DND-41 (cell line): ENCODE data around the gene OR2T29.

ENCODE experiments used
- EZH2 ChIP-seq: IDR thresholded peaks from 3 replicates; pipeline ENCODE4 v1.6.1; 2012; ENCODE audit warnings: borderline replicate concordance, low read depth, mild to moderate bottlenecking, moderate library complexity, low read length, inconsistent platforms; ENCODE audit not compliant: severe bottlenecking
- TF ChIP-seq, protein P1 (sequence below): IDR thresholded peaks from 2 replicates; pipeline ENCODE4 v1.5.1; 2012; ENCODE audit warnings: borderline replicate concordance, low read length, moderate library complexity, mild to moderate bottlenecking; ENCODE audit not compliant: poor library complexity, severe bottlenecking; ENCODE audit errors: extremely low read depth

DNA sequence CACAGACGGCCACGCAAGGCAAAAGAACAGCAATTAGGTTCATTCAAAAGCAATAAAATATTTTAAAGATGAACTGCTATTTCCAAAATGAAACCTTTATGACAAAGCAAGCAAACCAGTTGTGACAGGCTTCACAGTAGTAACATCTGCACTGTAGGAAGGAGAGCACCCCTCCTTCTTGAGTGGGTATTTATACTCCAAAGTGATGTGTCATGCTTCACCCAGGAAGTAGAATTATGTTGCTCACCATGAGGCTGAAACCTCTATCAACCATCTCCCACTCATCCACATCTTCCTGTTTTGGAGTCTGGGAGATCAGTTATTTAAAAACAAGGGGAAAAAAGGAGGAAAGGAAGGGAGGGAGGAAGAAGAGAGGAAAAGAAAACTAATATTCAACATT is 34.0 kb upstream of the OR2T29 start:
- TF ChIP-seq, protein P1, sequence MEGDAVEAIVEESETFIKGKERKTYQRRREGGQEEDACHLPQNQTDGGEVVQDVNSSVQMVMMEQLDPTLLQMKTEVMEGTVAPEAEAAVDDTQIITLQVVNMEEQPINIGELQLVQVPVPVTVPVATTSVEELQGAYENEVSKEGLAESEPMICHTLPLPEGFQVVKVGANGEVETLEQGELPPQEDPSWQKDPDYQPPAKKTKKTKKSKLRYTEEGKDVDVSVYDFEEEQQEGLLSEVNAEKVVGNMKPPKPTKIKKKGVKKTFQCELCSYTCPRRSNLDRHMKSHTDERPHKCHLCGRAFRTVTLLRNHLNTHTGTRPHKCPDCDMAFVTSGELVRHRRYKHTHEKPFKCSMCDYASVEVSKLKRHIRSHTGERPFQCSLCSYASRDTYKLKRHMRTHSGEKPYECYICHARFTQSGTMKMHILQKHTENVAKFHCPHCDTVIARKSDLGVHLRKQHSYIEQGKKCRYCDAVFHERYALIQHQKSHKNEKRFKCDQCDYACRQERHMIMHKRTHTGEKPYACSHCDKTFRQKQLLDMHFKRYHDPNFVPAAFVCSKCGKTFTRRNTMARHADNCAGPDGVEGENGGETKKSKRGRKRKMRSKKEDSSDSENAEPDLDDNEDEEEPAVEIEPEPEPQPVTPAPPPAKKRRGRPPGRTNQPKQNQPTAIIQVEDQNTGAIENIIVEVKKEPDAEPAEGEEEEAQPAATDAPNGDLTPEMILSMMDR, result no peak
- TF ChIP-seq EZH2, result no peak
